HG02571 (cell line): ENCODE data around the gene CCDC47.

ENCODE experiments used
- ATAC-seq: cut with Tn5 transposase; IDR thresholded peaks from one replicate; pipeline ENCODE4 v1.9.1; 2021; ENCODE audit warnings: mild to moderate bottlenecking, moderate library complexity; ENCODE audit not compliant: unreplicated experiment

The CCDC47 gene

DNA sequence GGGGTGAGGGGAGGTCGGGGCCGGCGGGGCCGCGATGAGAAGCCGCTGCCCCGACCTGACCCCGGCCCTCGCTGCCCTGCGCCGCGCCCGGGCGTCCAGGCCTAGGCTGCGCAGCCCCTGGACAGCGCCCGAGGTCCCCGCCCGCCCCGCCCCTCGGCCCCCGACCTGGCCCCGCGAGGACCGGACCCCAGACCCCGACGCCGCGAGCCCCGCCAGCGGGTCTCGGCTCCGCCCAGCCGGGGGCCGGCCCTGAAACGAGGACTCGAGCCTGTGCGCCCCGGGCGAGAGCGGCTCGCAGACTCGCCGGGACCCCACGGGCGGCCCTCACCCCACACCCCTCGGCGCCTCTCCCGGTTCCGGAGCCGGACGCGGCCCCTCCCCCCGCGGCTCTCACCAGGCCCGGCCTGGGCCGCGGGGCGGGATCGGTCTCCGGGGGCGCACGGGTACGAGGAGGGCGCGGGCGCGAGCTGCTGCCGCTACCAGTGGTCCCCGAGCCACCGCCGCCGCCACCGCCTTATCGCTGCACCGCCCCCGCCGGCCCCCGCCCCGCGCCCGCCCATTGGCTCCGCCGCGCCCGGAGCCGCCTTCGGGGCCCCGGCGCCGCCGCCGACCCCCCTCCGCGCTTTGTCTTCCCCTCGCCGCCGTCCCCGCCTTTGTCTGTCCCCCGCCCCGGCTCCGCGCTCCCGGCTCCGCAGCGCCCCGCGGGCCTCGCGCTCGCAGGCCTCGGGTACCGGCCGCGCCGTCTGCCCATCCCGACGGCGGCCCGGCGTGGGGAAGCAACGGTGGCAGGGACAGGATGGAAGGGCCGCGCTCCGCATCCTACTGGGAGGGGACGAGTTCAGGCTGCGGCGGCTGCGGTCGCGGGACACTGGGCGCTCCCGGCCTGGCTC, 73.5 kb downstream of the CCDC47 start, which contains the start of gene LIMD2:
LIMD2 (minus strand) TSS at position 488 of the 890 bp plus-strand sequence. CDS start 827 bp downstream, outside the sequence.
- no peak for ATAC-seq

DNA sequence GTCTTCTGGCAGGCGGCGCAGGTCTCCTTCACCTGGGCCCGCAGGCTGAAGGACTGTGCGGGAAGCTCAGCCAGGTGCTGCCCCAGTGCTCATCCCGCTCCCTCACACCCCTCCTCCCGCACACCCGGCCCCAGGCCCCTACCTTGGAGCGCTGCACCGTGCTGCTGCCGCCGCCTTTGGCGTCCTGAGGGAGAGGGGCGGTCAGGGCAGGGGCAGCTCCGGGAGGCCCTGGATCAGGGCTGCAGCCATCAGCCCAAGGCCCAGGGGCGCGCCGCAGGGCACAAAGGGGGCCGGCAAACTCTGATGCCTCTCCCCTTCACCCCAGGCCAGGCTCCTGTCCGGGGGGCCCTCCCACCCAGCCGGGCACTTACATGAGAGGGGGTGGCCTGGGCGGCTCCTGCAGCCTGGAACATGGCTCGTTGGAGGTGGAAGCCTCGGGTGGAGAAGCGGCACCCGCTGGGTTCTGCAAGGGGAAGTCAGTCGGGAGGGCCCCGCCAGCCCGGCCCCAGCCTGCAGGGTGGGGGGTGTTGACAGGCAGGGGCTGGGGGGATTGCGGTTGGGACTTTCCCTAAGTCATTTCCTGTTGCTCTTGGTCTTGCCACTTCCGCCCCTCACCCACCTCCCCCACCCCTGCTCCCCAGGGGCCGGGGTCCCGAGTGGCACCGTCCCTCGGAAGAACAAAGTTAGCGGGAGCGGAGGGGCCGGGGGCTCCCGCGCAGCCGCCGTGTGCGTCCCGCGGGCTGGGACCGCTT, 74.3 kb downstream of the CCDC47 start:
- no peak for ATAC-seq

DNA sequence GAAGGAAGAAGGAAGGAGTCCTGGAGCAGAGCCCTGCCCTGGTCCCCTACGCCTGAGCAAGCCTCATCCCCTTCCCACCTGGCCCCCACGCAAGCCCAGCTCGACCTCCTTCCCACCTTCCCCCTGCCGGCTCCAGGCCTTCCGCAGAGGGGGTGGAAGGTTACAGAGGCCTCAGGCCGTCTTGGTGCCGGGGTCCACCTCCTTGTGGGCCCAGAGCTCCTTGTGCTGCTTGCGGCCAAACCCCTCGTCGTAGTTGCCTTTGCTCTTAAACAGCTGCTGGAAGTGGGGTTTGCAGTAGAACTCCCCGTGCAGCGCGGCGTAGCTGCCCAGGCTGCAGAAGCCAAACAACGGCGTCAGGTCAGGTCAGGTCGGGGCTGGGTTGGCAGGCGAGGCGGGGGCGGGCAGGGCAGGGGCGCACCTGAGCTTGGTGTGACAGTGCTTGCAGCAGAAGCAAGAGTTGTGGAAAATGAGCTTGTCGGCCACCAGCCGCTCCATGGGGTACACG, 75.0 kb downstream of the CCDC47 start:
- ATAC-seq = no peak

DNA sequence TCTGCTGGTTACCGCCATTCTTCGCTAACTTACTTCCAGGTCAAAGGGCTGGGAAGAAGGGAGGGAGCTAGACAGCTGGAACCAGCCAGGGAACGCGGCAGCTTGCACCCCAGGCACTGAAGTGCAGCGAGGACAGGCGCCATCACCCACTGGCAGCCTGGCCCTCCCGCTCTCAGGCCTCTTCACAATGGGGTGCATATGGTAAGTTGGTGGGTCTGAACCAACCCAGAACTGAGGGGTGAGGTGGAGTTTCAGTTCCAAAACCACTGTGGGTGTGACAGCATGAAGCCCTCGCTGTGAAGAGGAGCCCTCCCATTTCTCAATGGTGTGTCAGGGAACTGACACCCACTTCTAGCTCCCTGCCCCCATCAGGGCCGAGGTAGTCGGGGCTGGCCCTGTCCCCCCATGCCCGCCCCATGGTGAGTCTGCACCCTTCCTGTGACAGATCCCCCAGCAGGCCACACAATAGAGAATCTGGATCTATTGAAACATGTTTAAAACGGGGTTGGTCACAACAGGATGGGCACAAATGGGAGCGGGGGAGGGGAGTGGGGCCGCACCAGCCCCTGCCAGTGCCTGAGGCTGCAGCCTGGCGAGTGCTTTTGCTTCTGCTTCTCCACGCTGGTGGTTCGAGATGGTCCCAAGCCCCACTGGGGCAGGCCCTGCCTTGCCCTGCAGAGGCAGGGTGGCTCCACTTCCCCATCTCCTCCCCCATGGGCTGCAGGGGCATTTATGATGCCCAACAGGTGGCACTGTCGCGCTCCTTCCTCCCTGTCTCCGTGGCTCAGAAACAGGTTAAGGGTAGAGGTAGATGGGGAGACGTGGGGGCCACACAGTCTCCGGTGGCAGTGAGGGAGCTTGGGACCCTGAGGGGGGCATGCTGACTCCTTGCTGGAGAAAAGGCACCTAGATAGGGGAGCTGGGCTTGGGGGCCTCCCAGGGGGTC, 75.8 kb downstream of the CCDC47 start:
- ATAC-seq = no peak

DNA sequence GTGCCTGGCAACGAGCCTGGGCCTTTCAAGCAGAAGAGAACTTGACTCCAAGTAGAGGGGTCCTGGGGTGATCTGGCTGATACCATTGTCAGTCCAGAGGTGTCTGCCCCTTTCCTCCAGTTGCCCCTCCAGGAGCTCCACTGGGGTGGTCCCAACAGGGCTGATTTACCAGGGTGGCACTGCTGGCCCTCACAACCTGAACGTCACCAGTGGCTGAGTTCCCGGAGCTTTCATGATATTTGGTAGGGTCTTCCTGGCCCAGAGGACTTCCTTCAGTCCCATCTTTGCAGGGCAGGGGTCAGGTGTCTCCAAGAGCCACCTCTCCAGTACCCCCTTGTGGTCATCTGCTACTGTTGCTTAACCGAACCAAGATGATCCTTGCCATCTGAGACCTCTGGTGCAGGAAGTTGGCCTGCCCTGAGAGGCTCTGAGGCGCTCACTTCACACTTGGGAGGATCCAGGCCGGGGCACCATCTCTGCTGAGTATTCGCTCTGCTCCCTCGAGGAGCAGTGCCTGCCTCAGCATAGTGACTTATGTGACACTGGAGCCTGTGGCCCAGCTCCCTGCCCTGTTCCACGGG, 76.9 kb downstream of the CCDC47 start:
- ATAC-seq = no peak

DNA sequence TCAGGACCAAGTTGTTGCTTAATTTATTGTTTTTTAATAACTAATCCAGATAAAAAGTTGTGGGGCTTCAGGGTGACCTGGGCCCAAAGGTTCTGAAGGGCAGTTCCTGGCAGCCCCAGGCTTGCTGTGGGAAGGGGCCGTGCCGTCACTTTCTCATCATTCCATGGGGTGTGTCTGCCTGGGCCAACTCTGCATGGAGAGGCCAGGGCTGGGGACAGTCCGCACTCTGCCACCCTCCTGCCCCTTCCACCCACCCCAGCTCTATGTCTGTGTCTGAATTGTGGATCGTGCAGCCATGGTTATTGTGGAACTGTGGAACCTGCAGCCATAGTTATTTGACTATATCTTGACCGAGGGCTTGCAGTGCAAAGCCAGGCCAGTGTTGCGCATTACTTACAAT, 77.5 kb downstream of the CCDC47 start:
- ATAC-seq = no peak
